GM18499 (cell line): Measurements from ENCODE around the gene RTN4.
"Not testable (repeated sequence)": the region's sequence is repeated elsewhere in the genome, so short reads cannot be mapped to it uniquely, and the experiment has no call there.

ENCODE experiments used
- ATAC-seq: cut with Tn5 transposase; IDR thresholded peaks from one replicate; pipeline ENCODE4 v1.9.1; 2021; ENCODE audit warnings: moderate number of reproducible peaks; ENCODE audit not compliant: insufficient read depth, unreplicated experiment

Gene RTN4

DNA sequence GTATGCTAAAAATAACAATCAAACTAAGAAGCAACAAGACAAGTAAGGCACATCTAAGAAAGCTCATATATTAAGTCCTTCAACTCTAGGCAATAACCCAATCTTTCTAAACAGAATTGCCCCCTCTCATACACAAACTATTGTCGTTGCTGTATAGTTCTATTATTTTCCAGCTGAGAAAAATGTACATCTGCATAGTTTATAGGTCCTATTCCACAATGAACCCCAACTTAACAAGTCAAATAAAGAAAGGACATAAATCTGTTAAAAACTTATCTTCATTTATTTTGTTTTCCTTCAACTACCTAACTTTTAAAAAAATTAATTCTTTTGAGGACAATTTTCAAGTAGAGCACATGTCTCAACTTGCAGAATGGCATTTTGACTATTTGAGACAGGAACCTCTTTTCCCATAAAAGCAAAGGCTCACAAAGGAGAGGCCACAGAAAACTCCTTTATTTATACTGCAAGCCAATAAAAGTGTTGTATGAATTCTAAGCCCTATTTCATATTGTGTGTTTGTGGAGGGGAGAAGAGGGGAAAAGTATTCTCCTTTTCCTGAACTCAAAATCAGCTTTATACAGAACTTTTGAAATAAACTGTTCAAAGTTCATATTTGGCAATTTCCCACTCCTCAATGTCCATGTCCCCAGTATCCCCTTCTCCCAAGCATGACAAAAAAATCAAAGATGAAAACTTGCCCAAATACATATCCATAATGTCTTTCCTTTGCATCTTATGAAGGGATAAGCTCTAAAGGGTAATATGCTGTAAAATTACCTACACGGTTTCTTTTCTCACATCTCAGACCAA is 37.4 kb downstream of the RTN4 start:
- ATAC-seq, result no peak

DNA sequence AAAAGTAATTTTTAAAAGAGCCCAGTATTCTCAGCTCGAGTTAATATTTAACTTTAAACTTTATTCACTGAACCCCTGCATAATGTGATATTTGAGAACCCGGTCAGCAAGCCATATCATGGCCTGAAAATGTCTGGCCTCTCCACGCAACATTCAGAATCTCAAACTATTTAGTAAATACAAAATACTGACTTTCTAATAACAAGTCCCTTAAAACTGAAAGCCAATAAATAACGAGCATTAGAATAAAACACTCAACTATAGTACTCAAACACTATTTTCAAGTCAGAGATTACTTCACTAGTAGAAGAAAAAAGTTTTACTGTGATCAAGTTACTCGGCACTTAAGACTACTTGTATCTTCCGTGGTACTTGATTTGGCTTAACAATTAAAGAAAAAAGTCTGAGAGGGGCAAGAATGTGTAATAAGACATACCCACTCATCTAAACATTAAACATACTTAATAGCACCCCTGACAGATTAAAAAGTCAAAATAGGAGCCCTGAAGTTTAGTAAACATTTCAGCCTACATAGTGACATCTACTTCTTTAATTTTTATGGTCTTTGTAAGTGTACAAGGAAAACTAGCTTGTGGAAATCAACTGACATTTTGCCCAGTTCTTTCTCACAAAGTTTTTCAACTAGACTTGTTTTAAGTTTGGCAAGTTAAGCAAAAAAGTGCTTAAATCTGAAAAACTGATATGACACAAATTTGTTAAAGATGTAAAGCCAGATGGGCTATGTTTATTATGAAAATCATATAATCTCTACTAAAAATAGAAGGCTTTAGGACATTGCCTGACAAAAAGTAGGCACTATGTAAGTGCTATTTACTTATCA is 38.2 kb downstream of the RTN4 start:
- ATAC-seq, result no peak

GRCh38 chr2:55010915-55011314 is 39.3 kb downstream of the RTN4 start:
- ATAC-seq, result no peak

DNA sequence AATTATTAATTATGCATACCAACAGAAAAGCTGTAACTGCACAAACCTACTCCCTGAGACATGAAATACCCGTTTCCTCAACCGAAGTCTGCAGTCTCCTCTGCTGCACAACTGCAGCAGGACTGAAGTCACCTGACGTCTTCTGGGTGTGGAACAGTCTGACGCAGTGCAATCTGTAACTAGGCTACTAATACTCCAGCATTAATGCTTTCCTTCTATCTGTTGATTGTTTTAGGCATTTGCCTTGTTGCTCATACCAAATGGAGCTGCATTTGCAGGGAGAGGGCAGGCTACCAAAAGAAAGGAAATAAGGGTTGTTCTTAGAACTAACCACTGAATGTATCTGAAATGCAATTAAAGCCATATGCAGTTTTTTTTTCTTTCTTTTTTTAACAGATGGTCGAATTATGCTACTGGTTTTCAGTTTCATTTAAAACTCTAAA is 40.1 kb downstream of the RTN4 start:
- ATAC-seq, result peak; percentile 76

DNA sequence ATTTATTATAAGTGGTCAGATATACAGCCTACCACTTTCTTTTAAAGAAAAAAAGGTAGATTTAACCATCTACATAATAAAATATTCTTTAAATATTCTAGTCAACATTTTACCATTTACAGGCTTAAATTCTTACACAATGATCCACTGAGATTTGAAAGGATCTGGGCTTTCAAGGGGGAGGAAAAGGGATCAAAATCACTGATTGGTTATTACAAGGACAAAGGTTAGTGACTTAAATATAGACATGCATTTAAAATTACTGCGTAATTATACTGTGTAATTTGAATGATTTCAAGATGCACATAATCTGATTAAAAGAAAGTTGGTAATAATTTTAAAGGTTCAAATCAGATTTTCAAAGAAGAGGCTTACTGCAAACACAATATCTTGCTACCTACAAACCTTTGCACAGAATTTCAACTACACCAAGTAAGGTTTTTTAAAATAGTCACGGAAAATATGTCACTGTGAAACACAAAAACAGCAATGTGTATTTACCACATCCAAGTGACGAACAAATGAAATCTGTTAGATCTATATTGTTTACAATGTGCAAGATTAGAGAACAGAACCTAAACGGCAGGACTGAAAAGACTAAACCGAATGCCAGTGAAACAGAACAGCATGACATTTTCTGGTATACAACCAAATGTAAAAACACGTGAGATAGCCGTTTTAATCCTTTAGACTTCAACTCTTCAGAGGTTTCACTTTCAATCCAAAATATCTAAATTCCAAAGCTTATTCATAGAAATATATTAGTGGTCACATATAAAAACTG is 40.8 kb downstream of the RTN4 start:
- ATAC-seq, result no peak

DNA sequence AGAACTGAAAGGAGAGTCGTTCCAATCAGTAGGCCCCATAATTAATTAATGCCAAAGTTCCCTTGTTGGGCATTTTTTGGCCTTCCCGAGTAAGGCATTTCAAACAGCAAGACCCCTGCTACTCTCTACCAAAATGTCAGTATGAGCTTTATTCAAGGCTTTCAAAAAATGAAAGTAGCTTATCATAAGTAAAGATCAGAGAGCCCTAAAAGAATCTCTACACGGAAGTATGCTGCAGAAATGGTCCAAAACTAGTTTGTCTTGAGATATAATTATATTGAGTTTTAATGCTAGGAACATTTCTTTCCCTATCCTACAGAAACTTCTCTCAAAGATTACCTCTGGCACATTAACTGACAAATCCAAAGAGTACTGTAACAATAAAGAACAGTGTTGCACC is 43.9 kb downstream of the RTN4 start:
- ATAC-seq, result no peak

GRCh38 chr2:55003706-55004639 is 46.3 kb downstream of the RTN4 start:
- ATAC-seq, result no peak

DNA sequence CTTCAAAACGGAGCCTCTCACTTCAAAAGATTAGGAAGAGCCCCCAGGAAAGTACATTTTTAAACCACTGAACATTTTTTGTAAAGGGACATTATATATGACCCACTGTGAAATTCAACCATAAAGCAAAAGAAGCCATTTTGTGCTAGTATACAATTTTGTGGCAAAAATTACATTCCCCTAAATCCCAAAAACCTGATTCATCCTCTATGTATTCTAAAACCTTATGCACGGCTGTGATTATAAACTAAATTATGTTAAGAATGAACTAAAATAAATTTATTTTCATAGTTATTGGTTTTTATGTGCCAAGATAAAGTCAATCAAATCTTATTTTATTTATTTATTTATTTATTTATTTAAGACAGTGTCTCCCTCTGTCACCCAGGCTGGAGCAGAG is 48.5 kb downstream of the RTN4 start:
- no peak for ATAC-seq

DNA sequence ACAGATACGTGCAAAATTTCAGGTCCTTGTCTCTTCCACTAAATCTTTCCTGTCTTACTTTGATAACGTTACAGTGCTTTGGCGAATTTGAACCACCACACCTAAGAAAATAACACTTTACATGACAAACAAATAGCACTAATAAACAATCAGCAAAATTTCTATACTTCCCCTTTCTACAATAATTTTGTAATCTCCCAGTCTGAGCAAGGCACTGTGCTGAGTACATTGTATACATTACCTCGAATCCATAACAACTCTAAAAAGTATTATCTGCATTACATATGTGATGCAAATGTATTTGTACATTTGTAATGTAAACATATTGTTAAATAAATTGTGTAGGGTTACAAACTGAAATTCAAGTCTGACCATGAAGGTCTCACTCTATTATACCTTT is 49.9 kb downstream of the RTN4 start:
- no peak for ATAC-seq

DNA sequence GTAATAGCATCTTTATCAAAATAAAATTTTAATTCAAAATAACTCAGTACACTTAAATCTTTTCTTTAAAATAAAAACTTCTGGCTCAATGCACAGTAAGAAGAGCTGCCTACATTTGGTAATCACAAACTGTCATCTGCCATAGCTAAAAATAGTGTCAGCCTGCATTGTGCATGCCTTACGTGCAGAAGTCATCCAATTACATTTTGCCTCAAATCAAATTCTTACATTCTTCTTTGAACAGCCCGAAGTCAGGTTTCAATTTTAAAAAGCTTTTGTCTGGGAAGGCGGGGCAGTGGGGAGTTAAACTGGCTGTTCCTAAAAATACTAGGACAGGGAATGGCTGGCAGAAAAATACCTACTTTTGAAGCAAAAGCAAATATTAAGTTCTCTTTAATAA is 51.1 kb downstream of the RTN4 start:
- no peak for ATAC-seq

GRCh38 chr2:54997826-54998225 is 52.4 kb downstream of the RTN4 start:
- no peak for ATAC-seq

GRCh38 chr2:54995553-54995952 is 54.7 kb downstream of the RTN4 start:
- ATAC-seq, result no peak

- ATAC-seq, result not testable (repeated sequence)
Observed at GRCh38 chr2:54990694-54991093, 59.6 kb downstream of the RTN4 start.

DNA sequence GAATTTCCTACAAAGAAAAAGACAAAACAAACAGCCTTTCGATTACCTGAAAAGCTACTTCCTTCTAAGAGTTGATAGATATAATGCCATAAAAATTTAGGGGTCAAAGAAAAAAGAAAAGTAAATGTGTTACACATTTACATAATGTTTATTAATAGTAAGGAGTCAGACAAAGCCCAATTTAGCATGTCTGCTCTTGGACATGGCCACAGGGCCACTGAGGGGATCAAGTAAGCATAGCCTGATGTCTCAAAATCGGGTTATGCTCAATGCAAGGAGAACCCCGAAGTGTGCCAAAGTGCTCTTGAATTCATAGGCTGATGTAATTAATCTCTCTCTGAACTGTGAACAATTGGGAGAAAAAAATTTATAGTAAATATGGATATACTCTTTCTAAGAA is 61.6 kb downstream of the RTN4 start:
- ATAC-seq, result no peak

DNA sequence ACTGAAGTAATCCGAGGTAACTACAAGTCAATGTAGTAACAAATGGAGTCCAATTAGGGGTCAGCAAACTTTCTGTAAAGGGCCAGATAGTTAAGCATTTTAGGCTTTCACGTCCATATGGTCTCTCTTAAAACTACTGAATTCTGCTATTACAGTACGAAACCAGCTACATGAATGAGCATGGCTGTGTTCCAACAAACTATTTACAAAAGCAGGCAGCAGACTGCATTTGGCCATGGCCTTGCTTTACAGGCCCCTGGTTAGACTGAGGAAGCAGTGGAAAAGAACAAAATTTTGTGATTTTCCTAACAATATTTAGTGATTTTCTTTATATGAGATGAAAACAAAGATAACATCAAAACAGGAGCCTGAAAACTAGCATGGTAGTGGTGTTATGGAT is 64.0 kb downstream of the RTN4 start:
- no peak for ATAC-seq

DNA sequence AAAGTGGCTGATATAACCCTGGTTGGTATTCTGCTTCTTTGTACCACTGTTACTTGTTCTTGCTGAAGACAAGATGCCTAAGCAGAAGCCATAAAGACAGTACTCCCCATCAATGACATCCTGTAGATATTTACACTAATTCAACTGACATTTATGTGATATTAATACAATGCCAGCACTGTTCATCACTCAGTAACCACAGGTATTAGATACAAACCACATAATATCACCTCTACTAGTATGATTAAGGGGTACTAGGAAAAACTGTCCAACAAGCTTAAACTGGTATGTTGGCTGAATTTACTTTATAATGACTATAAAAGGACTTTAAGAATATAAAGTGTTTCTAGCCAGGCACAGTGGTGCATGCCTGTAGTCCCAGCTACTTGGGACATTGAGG is 65.8 kb downstream of the RTN4 start:
- no peak for ATAC-seq

DNA sequence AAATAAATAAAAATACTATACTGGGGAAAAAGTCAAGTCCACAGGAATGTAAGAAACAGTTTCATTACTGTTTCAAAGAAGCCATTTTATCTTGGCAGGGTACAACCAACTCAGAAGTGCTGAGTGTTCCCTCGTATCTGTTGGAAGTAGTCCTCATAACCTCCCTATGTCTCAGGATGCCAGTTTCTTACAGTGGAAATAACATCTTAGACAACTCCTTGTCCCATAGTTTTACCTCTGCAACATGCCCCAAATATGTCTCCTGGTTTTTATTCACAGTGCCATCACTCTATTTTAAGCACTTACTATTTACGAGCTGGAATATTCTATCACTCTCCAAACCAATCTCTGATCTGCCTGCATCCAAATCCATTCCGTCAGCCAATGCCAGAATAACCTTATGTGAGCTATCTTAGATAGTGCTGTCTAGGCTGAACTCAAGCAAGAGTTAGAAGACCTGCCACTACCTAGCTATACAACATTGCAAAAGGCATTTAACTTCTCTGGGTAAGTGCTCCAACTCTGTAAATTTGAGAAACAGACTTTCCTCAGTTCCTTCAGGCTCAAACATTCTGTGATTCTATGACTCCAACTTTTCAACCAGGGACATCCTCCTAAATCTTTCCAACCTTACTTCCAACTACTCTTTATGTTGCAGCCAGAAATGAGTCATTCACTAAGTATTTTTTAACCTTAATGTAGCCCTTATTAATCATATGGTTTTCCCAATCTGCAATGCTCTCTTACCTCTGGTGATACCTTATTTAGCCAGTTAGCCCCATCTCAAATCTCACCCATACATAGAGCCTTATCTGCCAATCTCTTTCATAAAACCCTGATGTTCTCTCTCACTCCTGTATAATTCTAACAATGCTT is 66.7 kb downstream of the RTN4 start:
- ATAC-seq, result no peak

- ATAC-seq, result no peak
Observed at GRCh38 chr2:54981385-54981784, 68.9 kb downstream of the RTN4 start.
